ENCODE measurements around the gene LIMA1. TPM values are rescaled to one million over a fixed set of nuclear protein-coding genes. Genes with fewer than 3 reads are reported as not detected.
"Not testable (repeated sequence)": the region's sequence is repeated elsewhere in the genome, so short reads cannot be mapped to it uniquely, and the experiment has no call there.

The LIMA1 gene
- total RNA-seq, 3 donors from 2014 or later = 155 to 364 (median 249) TPM

- Histone ChIP-seq H3K36me3 (ENCODE audit: low read depth) (no peaks in the 10 kb centered on the region), H3K4me3 (no peak overlapping the region), H3K9me3 (no peaks in the 10 kb centered on the region), H3K4me1 (ENCODE audit: low read depth) (peaks cover 57% of the 10 kb centered on the region)
- intact Hi-C loops (cut with DNase I, micrococcal nuclease) = no loop called here
- no peak for TF ChIP-seq CTCF (IDR thresholded peaks at IDR 0.05)
- peak; percentile 25 for ATAC-seq
- DNase-seq = no peak
These were observed 30.2 kb downstream of the LIMA1 start for GRCh38 chr12:50252977-50253602.

- Histone ChIP-seq H3K4me3 (no peak overlapping the region), H3K4me1 (ENCODE audit: low read depth) (peaks cover 50% of the 10 kb centered on the region), H3K36me3 (ENCODE audit: low read depth) (no peaks in the 10 kb centered on the region), H3K9me3 (no peaks in the 10 kb centered on the region)
- intact Hi-C loops (cut with DNase I, micrococcal nuclease) = no loop called here
- DNase-seq = no peak
- no peak for TF ChIP-seq CTCF (IDR thresholded peaks at IDR 0.05)
- no peak for ATAC-seq
These were observed 31.6 kb downstream of the LIMA1 start for GRCh38 chr12:50251619-50252252.

- H3K4me3 ChIP-seq = no peak overlapping the region
- no peak for TF ChIP-seq CTCF (IDR thresholded peaks at IDR 0.05)
- peaks cover 49% of the 10 kb centered on the region for H3K4me1 ChIP-seq (ENCODE audit: low read depth)
- intact Hi-C loops (cut with DNase I, micrococcal nuclease) = no loop called here
- DNase-seq (no peak), ATAC-seq (no peak)
- H3K9me3 ChIP-seq = no peaks in the 10 kb centered on the region
- H3K36me3 ChIP-seq (ENCODE audit: low read depth) = no peaks in the 10 kb centered on the region
These were observed 33.7 kb downstream of the LIMA1 start for GRCh38 chr12:50249464-50250182.

GRCh38 chr12:50248883-50249282, 34.4 kb downstream of the LIMA1 start:
- no peaks in the 10 kb centered on the region for H3K36me3 ChIP-seq (ENCODE audit: low read depth)
- H3K9me3 ChIP-seq = no peaks in the 10 kb centered on the region
- peak; percentile 4 for ATAC-seq
- H3K4me3 ChIP-seq = no peak overlapping the region
- intact Hi-C loops (cut with DNase I, micrococcal nuclease) = no loop called here
- DNase-seq = no peak
- no peak for TF ChIP-seq CTCF (IDR thresholded peaks at IDR 0.05)
- H3K4me1 ChIP-seq (ENCODE audit: low read depth) = peaks cover 48% of the 10 kb centered on the region

- H3K4me3 ChIP-seq = no peak overlapping the region
- intact Hi-C loops (cut with DNase I, micrococcal nuclease) = no loop called here
- DNase-seq (no peak), ATAC-seq (no peak)
- no peak for TF ChIP-seq CTCF (IDR thresholded peaks at IDR 0.05)
- no peaks in the 10 kb centered on the region for H3K9me3 ChIP-seq
- no peaks in the 10 kb centered on the region for H3K36me3 ChIP-seq (ENCODE audit: low read depth)
- peaks cover 45% of the 10 kb centered on the region for H3K4me1 ChIP-seq (ENCODE audit: low read depth)
These were observed 34.9 kb downstream of the LIMA1 start for GRCh38 chr12:50248411-50248810.

GRCh38 chr12:50247665-50248064, 35.7 kb downstream of the LIMA1 start:
- H3K9me3 ChIP-seq; intact Hi-C loops (cut with DNase I, micrococcal nuclease); DNase-seq; H3K36me3 ChIP-seq (ENCODE audit: low read depth); H3K4me3 ChIP-seq; ATAC-seq: not testable (repeated sequence)
- peaks cover 45% of the 10 kb centered on the region for H3K4me1 ChIP-seq (ENCODE audit: low read depth)

All from mucosa of descending colon (tissue), 3 donors.